ENCODE measurements around the gene PPP2R5C. TPM values are rescaled to one million over a fixed set of nuclear protein-coding genes. Genes with fewer than 3 reads are reported as not detected.

PPP2R5C gene
- total RNA-seq, 1 experiment from 2014 or later: 93.0 TPM

DNA sequence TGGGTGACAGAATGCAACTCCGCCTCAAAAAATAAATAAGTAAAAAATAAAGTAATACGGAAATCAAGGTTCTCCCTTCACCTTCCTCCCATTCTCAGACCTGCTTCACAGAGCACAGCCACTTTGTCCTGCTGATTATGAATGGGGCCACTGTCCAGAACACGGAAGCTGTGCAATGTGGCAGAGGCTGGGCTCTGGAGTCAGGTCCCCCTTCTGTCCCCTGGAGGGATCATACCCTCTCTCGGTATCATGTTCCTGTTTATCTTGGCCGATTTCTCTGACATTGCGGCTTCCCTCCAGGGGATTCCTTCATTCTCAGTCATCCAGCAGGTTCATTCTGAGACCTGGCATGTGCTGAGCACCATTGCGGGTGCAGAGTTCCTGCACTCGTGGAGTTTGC lies 11.3 kb downstream of the PPP2R5C start:
- H2BK5ac ChIP-seq (ENCODE audit: insufficient read length, low read length): no peak overlapping the region
- TF ChIP-seq CTCF (conservative IDR thresholded peaks at IDR 0.05): no peak
- H3K4me1 Mint-ChIP-seq: peaks cover 2 to 7% of the 10 kb centered on the region in 2 experiments; a peak in 2 of 4 replicates
- no peak overlapping the region for H4K5ac ChIP-seq (ENCODE audit: insufficient read length, low read depth, low read length)
- no peaks in the 10 kb centered on the region for H3K36me3 Mint-ChIP-seq (ENCODE audit: insufficient read depth in 1 of 3, low read depth in 3 of 3)
- no peak overlapping the region for H3K4ac ChIP-seq (ENCODE audit: low read depth, low read length)
- H3K79me1 ChIP-seq (ENCODE audit: insufficient read depth, low read depth, low read length, poor library complexity, severe bottlenecking): no peaks in the 10 kb centered on the region
- H3K18ac ChIP-seq (ENCODE audit: insufficient read length, low read depth, low read length): no peak overlapping the region
- peaks cover 6% of the 10 kb centered on the region for H3K27me3 Mint-ChIP-seq (ENCODE audit: low read depth)
- no CpG with 5 or more reads among the region's 8 CpGs for WGBS (ENCODE audit: extremely low coverage, insufficient read length, low lambda C conversion rate)
- H3K23ac ChIP-seq (ENCODE audit: insufficient read length, low read depth, low read length): no peak overlapping the region
- H4K91ac ChIP-seq (ENCODE audit: insufficient read length, low read depth, low read length): no peak overlapping the region
- H2AFZ ChIP-seq (ENCODE audit: low read length): no peak overlapping the region
- no peak overlapping the region for H3K4me3 Mint-ChIP-seq
- no peaks in the 10 kb centered on the region for H3K9me3 Mint-ChIP-seq
- no peaks in the 10 kb centered on the region for H3K79me2 ChIP-seq (ENCODE audit: insufficient read depth, low read length)
- H3K56ac ChIP-seq (ENCODE audit: insufficient read length, low read depth, low read length): no peak overlapping the region
- no peak overlapping the region for H2BK120ac ChIP-seq (ENCODE audit: low read depth, low read length, poor library complexity, severe bottlenecking)
- H3K14ac ChIP-seq (ENCODE audit: insufficient read depth, low read length): peak overlapping the region; percentile 19; the same call in 1 of the 2 replicates
- no peak overlapping the region for H3K27ac ChIP-seq (ENCODE audit: insufficient read length, low read depth, low read length)
- no peak overlapping the region for H2BK12ac ChIP-seq (ENCODE audit: insufficient read length, low read depth, low read length)
- no peak overlapping the region for H4K8ac ChIP-seq (replicated peaks; ENCODE audit: insufficient read length, low read depth, low read length)
- H3K9ac ChIP-seq (ENCODE audit: extremely low read depth, insufficient read length, low read length): no peak overlapping the region
- H3K23me2 ChIP-seq (ENCODE audit: insufficient read length, low read depth, low read length, poor library complexity, severe bottlenecking): no peaks in the 10 kb centered on the region
- no peaks in the 10 kb centered on the region; the same call in 1 of the 2 replicates for H3K4me1 ChIP-seq (ENCODE audit: insufficient read depth, low read length)
- no peaks in the 10 kb centered on the region for H3K27me3 ChIP-seq (ENCODE audit: insufficient read depth, low read length)
- H2BK15ac ChIP-seq (ENCODE audit: low read depth, low read length): no peak overlapping the region
- H2BK20ac ChIP-seq (ENCODE audit: low read depth, low read length, poor library complexity, severe bottlenecking): no peak overlapping the region
- no peak overlapping the region for H3T11ph ChIP-seq (ENCODE audit: low read length)
- DNase-seq: no peak
- no peak overlapping the region for H3K4me2 ChIP-seq (ENCODE audit: insufficient read depth, insufficient read length, low read length)
- no peaks in the 10 kb centered on the region for H4K20me1 ChIP-seq (ENCODE audit: control insufficient read depth, insufficient read depth, insufficient read length)
- H2AK5ac ChIP-seq (ENCODE audit: insufficient read length, low read length): no peak overlapping the region
- H3K9me3 ChIP-seq (ENCODE audit: control insufficient read depth, low read depth, low read length): no peaks in the 10 kb centered on the region
- H3K27ac Mint-ChIP-seq: no peak overlapping the region
